ENCODE data around the gene MLC1. TPM values are rescaled to one million over a fixed set of nuclear protein-coding genes. Genes with fewer than 3 reads are reported as not detected.
"Not testable (repeated sequence)": the region's sequence is repeated elsewhere in the genome, so short reads cannot be mapped to it uniquely, and the experiment has no call there.

MLC1 gene
- polyA plus RNA-seq, 4 donors: 0.03 to 0.32 TPM; not detected in 2

GRCh38 chr22:50091092-50091768 lies 6.0 kb upstream of the MLC1 start:
- Histone ChIP-seq H3K4me3 (ENCODE audit: low read depth in 1 of 3, low read length in 3 of 3) (no peak overlapping the region), H3K27ac (ENCODE audit: low read depth in 1 of 3, low read length in 2 of 3) (no peak overlapping the region), H3K27me3 (ENCODE audit: control insufficient read depth in 3 of 3, insufficient read depth in 3 of 3, low read length in 3 of 3) (peaks cover 0 to 5% (median 0%) of the 10 kb centered on the region in 3 donors), H3K4me1 (ENCODE audit: control insufficient read depth in 3 of 3, insufficient read depth in 2 of 3, low read depth in 1 of 3, low read length in 2 of 3) (no peaks in the 10 kb centered on the region), H3K36me3 (ENCODE audit: control insufficient read depth in 3 of 3, insufficient read depth in 2 of 3, low read depth in 1 of 3, low read length in 3 of 3) (no peaks in the 10 kb centered on the region), H3K9me3 (ENCODE audit: control insufficient read depth in 2 of 2, insufficient read depth in 1 of 2, low read depth in 1 of 2, low read length in 1 of 2) (no peaks in the 10 kb centered on the region)
- FAIRE-seq: no peak
- DNase-seq: peak in 1 of 2 donors; percentile 7
- WGBS, 3 donors: 54 to 78% (median 67%) methylated on average over 29 of the region's 29 CpGs

GRCh38 chr22:50090412-50090714 lies 5.1 kb upstream of the MLC1 start:
- peaks cover 0 to 5% (median 0%) of the 10 kb centered on the region in 3 donors for H3K27me3 ChIP-seq (ENCODE audit: control insufficient read depth in 3 of 3, insufficient read depth in 3 of 3, low read length in 3 of 3)
- DNase-seq: no peak
- H3K36me3 ChIP-seq (ENCODE audit: control insufficient read depth in 3 of 3, insufficient read depth in 2 of 3, low read depth in 1 of 3, low read length in 3 of 3): no peaks in the 10 kb centered on the region
- WGBS, 3 donors: 92 to 94% (median 93%) methylated on average over 20 to 22 of the region's 22 CpGs
- no peak for FAIRE-seq
- H3K9me3 ChIP-seq (ENCODE audit: control insufficient read depth in 2 of 2, insufficient read depth in 1 of 2, low read depth in 1 of 2, low read length in 1 of 2): no peaks in the 10 kb centered on the region
- H3K27ac ChIP-seq (ENCODE audit: low read depth in 1 of 3, low read length in 2 of 3): no peak overlapping the region
- no peak overlapping the region for H3K4me3 ChIP-seq (ENCODE audit: low read depth in 1 of 3, low read length in 3 of 3)
- H3K4me1 ChIP-seq (ENCODE audit: control insufficient read depth in 3 of 3, insufficient read depth in 2 of 3, low read depth in 1 of 3, low read length in 2 of 3): no peaks in the 10 kb centered on the region

- FAIRE-seq (no peak), DNase-seq (no peak)
- H3K4me3 ChIP-seq (ENCODE audit: low read depth in 1 of 3, low read length in 3 of 3): no peak within 1 kb of the TSS
- WGBS, 3 donors: 53 to 57% (median 55%) methylated on average over 61 to 83 of the region's 83 CpGs
- no peaks in the 10 kb centered on the region for H3K4me1 ChIP-seq (ENCODE audit: control insufficient read depth in 3 of 3, insufficient read depth in 2 of 3, low read depth in 1 of 3, low read length in 2 of 3)
- H3K9me3 ChIP-seq (ENCODE audit: control insufficient read depth in 2 of 2, insufficient read depth in 1 of 2, low read depth in 1 of 2, low read length in 1 of 2): no peaks in the 10 kb centered on the region
- H3K36me3 ChIP-seq (ENCODE audit: control insufficient read depth in 3 of 3, insufficient read depth in 2 of 3, low read depth in 1 of 3, low read length in 3 of 3): no peaks in the 10 kb centered on the region
- peaks cover 0 to 5% (median 0%) of the 10 kb centered on the region in 3 donors for H3K27me3 ChIP-seq (ENCODE audit: control insufficient read depth in 3 of 3, insufficient read depth in 3 of 3, low read length in 3 of 3)
- H3K27ac ChIP-seq (ENCODE audit: low read depth in 1 of 3, low read length in 2 of 3): no peak within 1 kb of the TSS
Measured at GRCh38 chr22:50089682-50090411, 4.6 kb upstream of the MLC1 start, which contains the start of gene MOV10L1. TSS of gene MOV10L1 (plus strand) at chr22:50090006. CDS start at chr22:50090089, 83 bp downstream.

- no peaks in the 10 kb centered on the region for H3K4me1 ChIP-seq (ENCODE audit: control insufficient read depth in 3 of 3, insufficient read depth in 2 of 3, low read depth in 1 of 3, low read length in 2 of 3)
- H3K9me3 ChIP-seq (ENCODE audit: control insufficient read depth in 2 of 2, insufficient read depth in 1 of 2, low read depth in 1 of 2, low read length in 1 of 2): no peaks in the 10 kb centered on the region
- H3K27me3 ChIP-seq (ENCODE audit: control insufficient read depth in 3 of 3, insufficient read depth in 3 of 3, low read length in 3 of 3): peaks cover 0 to 9% (median 0%) of the 10 kb centered on the region in 3 donors
- H3K27ac ChIP-seq (ENCODE audit: low read depth in 1 of 3, low read length in 2 of 3): no peak overlapping the region
- DNase-seq (no peak), FAIRE-seq (no peak)
- WGBS, 3 donors: 85 to 95% (median 92%) methylated on average over 11 of the region's 11 CpGs
- H3K36me3 ChIP-seq (ENCODE audit: control insufficient read depth in 3 of 3, insufficient read depth in 2 of 3, low read depth in 1 of 3, low read length in 3 of 3): no peaks in the 10 kb centered on the region
- H3K4me3 ChIP-seq (ENCODE audit: low read depth in 1 of 3, low read length in 3 of 3): no peak overlapping the region
Measured at GRCh38 chr22:50089231-50089630, 4.0 kb upstream of the MLC1 start.

- WGBS, 3 donors: 92 to 97% (median 95%) methylated on average over 10 to 12 of the region's 12 CpGs
- H3K9me3 ChIP-seq (ENCODE audit: control insufficient read depth in 2 of 2, insufficient read depth in 1 of 2, low read depth in 1 of 2, low read length in 1 of 2): no peaks in the 10 kb centered on the region
- no peak for FAIRE-seq
- H3K27me3 ChIP-seq (ENCODE audit: control insufficient read depth in 3 of 3, insufficient read depth in 3 of 3, low read length in 3 of 3): peaks cover 0 to 12% (median 0%) of the 10 kb centered on the region in 3 donors
- H3K4me3 ChIP-seq (ENCODE audit: low read depth in 1 of 3, low read length in 3 of 3): no peak overlapping the region
- no peak for DNase-seq
- H3K36me3 ChIP-seq (ENCODE audit: control insufficient read depth in 3 of 3, insufficient read depth in 2 of 3, low read depth in 1 of 3, low read length in 3 of 3): no peaks in the 10 kb centered on the region
- peaks cover 0 to 7% (median 0%) of the 10 kb centered on the region in 3 donors for H3K4me1 ChIP-seq (ENCODE audit: control insufficient read depth in 3 of 3, insufficient read depth in 2 of 3, low read depth in 1 of 3, low read length in 2 of 3)
- H3K27ac ChIP-seq (ENCODE audit: low read depth in 1 of 3, low read length in 2 of 3): no peak overlapping the region
Measured at GRCh38 chr22:50088096-50088495, 2.9 kb upstream of the MLC1 start.

GRCh38 chr22:50087646-50088045 lies 2.4 kb upstream of the MLC1 start:
- Histone ChIP-seq H3K27me3 (ENCODE audit: control insufficient read depth in 3 of 3, insufficient read depth in 3 of 3, low read length in 3 of 3) (peaks cover 0 to 12% (median 0%) of the 10 kb centered on the region in 3 donors), H3K27ac (ENCODE audit: low read depth in 1 of 3, low read length in 2 of 3) (no peak overlapping the region), H3K36me3 (ENCODE audit: control insufficient read depth in 3 of 3, insufficient read depth in 2 of 3, low read depth in 1 of 3, low read length in 3 of 3) (no peaks in the 10 kb centered on the region), H3K4me1 (ENCODE audit: control insufficient read depth in 3 of 3, insufficient read depth in 2 of 3, low read depth in 1 of 3, low read length in 2 of 3) (peaks cover 0 to 12% (median 0%) of the 10 kb centered on the region in 3 donors), H3K9me3 (ENCODE audit: control insufficient read depth in 2 of 2, insufficient read depth in 1 of 2, low read depth in 1 of 2, low read length in 1 of 2) (no peaks in the 10 kb centered on the region), H3K4me3 (ENCODE audit: low read depth in 1 of 3, low read length in 3 of 3) (no peak overlapping the region)
- WGBS, 3 donors: 89 to 93% (median 90%) methylated on average over 12 of the region's 12 CpGs
- no peak for DNase-seq
- no peak for FAIRE-seq

GRCh38 chr22:50086975-50087374 lies 1.7 kb upstream of the MLC1 start:
- not testable (repeated sequence) for H3K36me3 ChIP-seq (ENCODE audit: control insufficient read depth in 3 of 3, insufficient read depth in 2 of 3, low read depth in 1 of 3, low read length in 3 of 3); DNase-seq; H3K4me3 ChIP-seq (ENCODE audit: low read depth in 1 of 3, low read length in 3 of 3); H3K27ac ChIP-seq (ENCODE audit: low read depth in 1 of 3, low read length in 2 of 3); H3K9me3 ChIP-seq (ENCODE audit: control insufficient read depth in 2 of 2, insufficient read depth in 1 of 2, low read depth in 1 of 2, low read length in 1 of 2); FAIRE-seq
- peaks cover 0 to 13% (median 0%) of the 10 kb centered on the region in 3 donors for H3K4me1 ChIP-seq (ENCODE audit: control insufficient read depth in 3 of 3, insufficient read depth in 2 of 3, low read depth in 1 of 3, low read length in 2 of 3)
- peaks cover 0 to 12% (median 0%) of the 10 kb centered on the region in 3 donors for H3K27me3 ChIP-seq (ENCODE audit: control insufficient read depth in 3 of 3, insufficient read depth in 3 of 3, low read length in 3 of 3)
- WGBS, 3 donors: 88 to 93% (median 92%) methylated on average over 4 of the region's 4 CpGs

- Histone ChIP-seq H3K27ac (ENCODE audit: low read depth in 1 of 3, low read length in 2 of 3) (no peak overlapping the region), H3K4me3 (ENCODE audit: low read depth in 1 of 3, low read length in 3 of 3) (no peak overlapping the region), H3K9me3 (ENCODE audit: control insufficient read depth in 2 of 2, insufficient read depth in 1 of 2, low read depth in 1 of 2, low read length in 1 of 2) (no peaks in the 10 kb centered on the region), H3K27me3 (ENCODE audit: control insufficient read depth in 3 of 3, insufficient read depth in 3 of 3, low read length in 3 of 3) (peaks cover 0 to 12% (median 0%) of the 10 kb centered on the region in 3 donors), H3K36me3 (ENCODE audit: control insufficient read depth in 3 of 3, insufficient read depth in 2 of 3, low read depth in 1 of 3, low read length in 3 of 3) (no peaks in the 10 kb centered on the region), H3K4me1 (ENCODE audit: control insufficient read depth in 3 of 3, insufficient read depth in 2 of 3, low read depth in 1 of 3, low read length in 2 of 3) (peaks cover 0 to 13% (median 0%) of the 10 kb centered on the region in 3 donors)
- 67 to 83% (median 77%) methylated on average over 5 of the region's 5 CpGs for WGBS, 3 donors
- DNase-seq (no peak), FAIRE-seq (no peak)
Measured at GRCh38 chr22:50086526-50086925, 1.3 kb upstream of the MLC1 start.
